GM12878 (cell line): Measurements from ENCODE around the gene PARP1. TPM values are rescaled to one million over a fixed set of nuclear protein-coding genes. Genes with fewer than 3 reads are reported as not detected.

Experiments used
- ATAC-seq: fragments of 200-7000 bp; cut with Tn5 transposase; 3 replicates; pipeline ENCODE4 v1.9.1; 2020; ENCODE audit warnings: mild to moderate bottlenecking, moderate library complexity
- BruUV-seq: library from RNA; stranded (reverse); fragments of 400-500 nt; replicated peaks from 2 replicates; lab custom pipeline; 2021; lab: Mats Ljungman, UMichigan
- CTCF ChIA-PET: fragments of 300-600 bp; sonication (Branson Sonifier 250); formaldehyde crosslinking; extraction: SDS; loops from one replicate; lab custom pipeline; 2021; ENCODE audit warnings: inconsistent platforms; lab: Yijun Ruan, JAX
- POLR2A ChIA-PET: fragments of 350-600 bp; formaldehyde crosslinking; extraction: SDS; loops from one replicate; lab custom pipeline; 2021; ENCODE audit warnings: inconsistent platforms; lab: Charles Lee
- RAD21 ChIA-PET: fragments of 300-600 bp; sonication (Branson Sonifier 250); formaldehyde crosslinking; loops from one replicate; lab custom pipeline; 2023; ENCODE audit warnings: antibody characterized with exemption; ENCODE audit not compliant: unreplicated experiment; lab: Charles Lee
- SMC1A ChIA-PET: fragments of 300-600 bp; sonication (Branson Sonifier 250); formaldehyde crosslinking; loops from one replicate; lab custom pipeline; 2023; ENCODE audit not compliant: unreplicated experiment, uncharacterized antibody; lab: Charles Lee
- DNase-seq: peaks from one replicate; pipeline ENCODE4 v3.0.0-alpha.2; 2011; ENCODE audit warnings: low read depth, low spot score
- FAIRE-seq: peaks from 3 replicates; lab custom pipeline; 2011; peaks lifted over from hg19 to GRCh38; lab: Jason Lieb, UNC
- H2AFZ ChIP-seq: 2 replicates; pipeline ENCODE4 v1.6.0; 2011; ENCODE audit warnings: low read depth, low read length, control low read depth; ENCODE audit not compliant: control insufficient read depth
- H3K27ac ChIP-seq: 2 replicates; pipeline ENCODE4 v1.5.1; 2011; ENCODE audit warnings: control low read depth; ENCODE audit not compliant: control insufficient read depth, insufficient read depth
- H3K27me3 ChIP-seq, 2 experiments: replicated peaks in 1 of 2; 2 replicates each; pipeline versions ENCODE4 v1.6.0 to v1.6.1; 2011; ENCODE audit warnings: low read length in 1 of 2; ENCODE audit not compliant: control insufficient read depth in 2 of 2, insufficient read depth in 2 of 2
- H3K36me3 ChIP-seq, 2 experiments: 2 replicates each; pipeline ENCODE4 v1.5.1; 2011; ENCODE audit warnings: low read length in 1 of 2; ENCODE audit not compliant: control insufficient read depth in 2 of 2, insufficient read depth in 2 of 2
- H3K4me1 ChIP-seq: 2 replicates; pipeline ENCODE4 v1.6.1; 2011; ENCODE audit warnings: mild to moderate bottlenecking, low read length, moderate library complexity, mixed read lengths; ENCODE audit not compliant: control insufficient read depth, insufficient read depth
- H3K4me2 ChIP-seq: 2 replicates; pipeline ENCODE4 v1.6.0; 2011; ENCODE audit warnings: control low read depth; ENCODE audit not compliant: control insufficient read depth, insufficient read depth
- H3K4me3 ChIP-seq: fragments of 200-600 bp; sonication (generic); 2 replicates; pipeline ENCODE4 v1.5.1; 2016
- H3K79me2 ChIP-seq: 2 replicates; pipeline ENCODE4 v1.6.0; 2011; ENCODE audit warnings: low read length; ENCODE audit not compliant: control insufficient read depth, insufficient read depth
- H3K9ac ChIP-seq: 2 replicates; pipeline ENCODE4 v1.8.0; 2011; ENCODE audit warnings: low read length, control low read depth, mixed read lengths; ENCODE audit not compliant: control insufficient read depth, insufficient read depth
- H3K9me3 ChIP-seq: replicated peaks from 3 replicates; pipeline ENCODE4 v1.5.1; 2011; ENCODE audit warnings: mild to moderate bottlenecking, low read length; ENCODE audit not compliant: control insufficient read depth, insufficient read depth
- H4K20me1 ChIP-seq: 2 replicates; pipeline ENCODE4 v1.6.0; 2011; ENCODE audit not compliant: control insufficient read depth, insufficient read depth
- EED ChIP-seq: sonication (generic); IDR thresholded peaks from 2 replicates; pipeline ENCODE4 v1.6.1; 2016; ENCODE audit warnings: antibody characterized with exemption, low read depth
- EP300 ChIP-seq, 2 experiments: fragments of 150-350 bp in 1 of 2; IDR thresholded peaks; 2 replicates each; pipeline ENCODE4 v1.6.1; 2011 to 2012; ENCODE audit warnings: low read depth in 2 of 2, low read length in 2 of 2, borderline replicate concordance in 1 of 2, improper control_type of control experiment in 1 of 2, inconsistent platforms in 1 of 2; ENCODE audit not compliant: control insufficient read depth in 1 of 2
- NBN ChIP-seq: fragments of 450-650 bp; IDR thresholded peaks from 2 replicates; pipeline ENCODE4 v1.6.1; 2016
- POLR2AphosphoS2 ChIP-seq: IDR thresholded peaks from 2 replicates; pipeline ENCODE4 v1.6.1; 2011; ENCODE audit warnings: low read depth, mild to moderate bottlenecking, low read length, improper control_type of control experiment, moderate library complexity
- SUZ12 ChIP-seq: fragments of 200-600 bp; sonication (generic); IDR thresholded peaks from one replicate; pipeline ENCODE4 v1.6.1; 2018; ENCODE audit warnings: antibody characterized with exemption, mild to moderate bottlenecking; ENCODE audit not compliant: unreplicated experiment
- ZNF687 ChIP-seq: fragments of 450-650 bp; IDR thresholded peaks from 2 replicates; pipeline ENCODE4 v1.6.1; 2017; ENCODE audit warnings: mild to moderate bottlenecking, moderate library complexity
- WGBS: methylation state at CpG from one replicate; pipeline ENCODE4 v1.1.6; 2016; ENCODE audit warnings: low lambda C conversion rate; ENCODE audit not compliant: insufficient replicate concordance, insufficient coverage; ENCODE audit errors: missing lambda C conversion rate; 5-methylcytosine and 5-hydroxymethylcytosine counted together
- in situ Hi-C: fragments of 300-500 bp; cut with MboI; formaldehyde crosslinking; loops from 9 replicates; pipeline ENCODE4 v1.14.3; 2018; ENCODE audit warnings: mixed read lengths
- intact Hi-C: fragments of 100-400 bp; cut with micrococcal nuclease; formaldehyde crosslinking; loops from one replicate; pipeline ENCODE4 v1.14.2; 2022; ENCODE audit not compliant: unreplicated experiment
- polyA plus RNA-seq, 11 experiments: library from polyadenylated mRNA; depleted of rRNA in 4 of 11; unstranded in 6 of 11; stranded (reverse) in 5 of 11; fragments of >200 nt; fragmentation: Nextera tagmentation in 4 of 11; fragmentation: Illumina TruSeq in 1 of 11; extraction: Ambion mirVana in 4 of 11; extraction: Trizol in 1 of 11; gene quantifications; 1 replicate in 1 of 11; 2 replicates in 10 of 11; pipeline versions ENCODE4 v1.2.1 to v1.2.3, GENCODE V29; 2011 to 2016; ENCODE audit warnings: inconsistent platforms in 2 of 11, missing spikeins in 2 of 11, low read depth in 1 of 11
- total RNA-seq, 4 experiments: library from RNA; depleted of rRNA in 3 of 4; stranded (reverse); fragments of >200 nt in 3 of 4; fragmentation: Illumina TruSeq in 1 of 4; extraction: Trizol in 1 of 4; gene quantifications; 2 replicates each; pipeline versions ENCODE4 v1.2.1 to v1.2.3, GENCODE V29; 2013 to 2021

Gene PARP1
- total and polyA plus RNA-seq, 10 of the 15 experiments (the other 5 are each of a cell fraction or from before 2014, with no cell fraction given) = 113 to 287 (median 265) TPM

- Histone ChIP-seq H3K9me3 (peaks cover 2% of the 10 kb centered on the region; the same call in 1 of the 3 replicates), H2AFZ (no peak overlapping the region; the same call in 1 of the 2 replicates), H3K9ac (no peak overlapping the region), H3K4me1 (no peaks in the 10 kb centered on the region), H3K27ac (no peak overlapping the region), H3K79me2 (no peaks in the 10 kb centered on the region), H3K36me3 (no peaks in the 10 kb centered on the region), H3K4me2 (no peak overlapping the region), H3K27me3 (no peaks in the 10 kb centered on the region), H3K4me3 (no peak overlapping the region), H4K20me1 (no peaks in the 10 kb centered on the region)
- WGBS = 0% methylated on average over 1 of the region's 1 CpG
- CTCF ChIA-PET = interaction anchor here (1.0 kb wide), 1 partner anchor 210 kb away, joined by 3 read pairs; no protein-coding TSS in a partner anchor
- SMC1A ChIA-PET = interaction anchor here (0.6 kb wide), 1 partner anchor 9 kb away, joined by 3 read pairs; no protein-coding TSS in a partner anchor
- no peak for DNase-seq
- in situ Hi-C loops (no loop called here), intact Hi-C loops (no loop called here)
- TF ChIP-seq EED (no peak), ZNF687 (no peak), SUZ12 (no peak), EP300 (IDR thresholded peaks at IDR 0.05; ENCODE audit: borderline replicate concordance in 1 of 2, control insufficient read depth in 1 of 2, low read depth in 2 of 2, low read length in 2 of 2) (no peak), NBN (no peak), POLR2AphosphoS2 (no peak)
- RAD21 ChIA-PET = no interaction called here
- no peak for FAIRE-seq
- BruUV-seq = no TSS peak
- ATAC-seq = no peak
- POLR2A ChIA-PET = no interaction called here
Measured at GRCh38 chr1:226335661-226336060, 72.2 kb downstream of the PARP1 start.
